Dedifferentiated amniotic fluid mesenchymal stem cell (primary cell): ENCODE results near the gene VWA1.
A peak's percentile ranks its signal among the peaks of the same experiment; 100 is the strongest.

Experiments
- DNase-seq: peaks from one replicate; pipeline ENCODE4 v3.0.0-alpha.2; 2016; ENCODE audit errors: extremely low spot score

The VWA1 gene, protein sequence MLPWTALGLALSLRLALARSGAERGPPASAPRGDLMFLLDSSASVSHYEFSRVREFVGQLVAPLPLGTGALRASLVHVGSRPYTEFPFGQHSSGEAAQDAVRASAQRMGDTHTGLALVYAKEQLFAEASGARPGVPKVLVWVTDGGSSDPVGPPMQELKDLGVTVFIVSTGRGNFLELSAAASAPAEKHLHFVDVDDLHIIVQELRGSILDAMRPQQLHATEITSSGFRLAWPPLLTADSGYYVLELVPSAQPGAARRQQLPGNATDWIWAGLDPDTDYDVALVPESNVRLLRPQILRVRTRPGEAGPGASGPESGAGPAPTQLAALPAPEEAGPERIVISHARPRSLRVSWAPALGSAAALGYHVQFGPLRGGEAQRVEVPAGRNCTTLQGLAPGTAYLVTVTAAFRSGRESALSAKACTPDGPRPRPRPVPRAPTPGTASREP

GRCh38 chr1:1435106-1435903 lies at the start of gene VWA1:
Gene VWA1 (plus strand): TSS chr1:1435690. CDS start chr1:1435749, 59 bp downstream.
- DNase-seq, result peak; percentile 15

- DNase-seq, result no peak
Measured at GRCh38 chr1:1385931-1386330, 49.6 kb upstream of the VWA1 start.

- no peak for DNase-seq
Measured at GRCh38 chr1:1387098-1388077, 48.1 kb upstream of the VWA1 start.

GRCh38 chr1:1388078-1388472 lies 47.4 kb upstream of the VWA1 start:
- no peak for DNase-seq

- DNase-seq, result no peak
Measured at GRCh38 chr1:1390675-1391074, 44.8 kb upstream of the VWA1 start.

DNA sequence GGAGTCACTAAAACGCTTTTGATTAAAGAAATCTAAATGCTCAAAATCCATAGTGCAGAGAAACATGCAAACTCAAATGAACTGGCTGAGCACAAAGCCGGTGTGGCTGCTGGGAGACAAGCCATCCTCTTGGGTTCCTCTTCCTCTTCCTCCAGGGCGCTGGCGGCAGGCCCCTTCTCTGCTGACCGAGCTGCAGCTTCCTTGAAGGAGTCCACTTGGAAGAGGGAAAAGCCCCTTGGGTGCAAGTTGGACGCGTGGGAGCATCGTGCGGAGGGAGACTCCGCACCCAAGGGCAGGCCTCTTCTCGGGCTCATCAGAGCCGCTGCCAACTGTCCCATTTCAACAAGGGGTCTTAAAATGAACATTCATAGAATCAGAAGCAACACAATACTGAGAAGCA lies 44.3 kb upstream of the VWA1 start:
- no peak for DNase-seq

DNA sequence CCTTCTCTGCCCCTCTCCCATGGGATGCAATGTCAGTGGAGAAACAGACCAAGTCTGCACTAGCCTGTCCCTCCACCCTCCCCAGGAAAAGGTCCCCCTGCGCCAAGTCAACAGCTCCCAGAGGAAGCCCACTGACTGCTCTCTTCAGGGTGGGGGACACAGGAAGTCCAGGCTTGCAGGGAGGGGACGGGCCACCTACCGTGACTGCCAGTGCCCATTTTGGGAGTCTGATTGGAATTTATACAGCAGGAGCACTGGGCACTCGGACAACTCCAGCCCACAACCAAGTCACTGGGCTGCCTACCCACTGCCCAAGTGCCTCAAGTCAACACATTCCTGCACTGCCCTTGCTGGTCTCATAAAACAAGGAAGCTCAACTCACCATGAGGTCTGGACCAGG lies 42.5 kb upstream of the VWA1 start:
- no peak for DNase-seq

DNA sequence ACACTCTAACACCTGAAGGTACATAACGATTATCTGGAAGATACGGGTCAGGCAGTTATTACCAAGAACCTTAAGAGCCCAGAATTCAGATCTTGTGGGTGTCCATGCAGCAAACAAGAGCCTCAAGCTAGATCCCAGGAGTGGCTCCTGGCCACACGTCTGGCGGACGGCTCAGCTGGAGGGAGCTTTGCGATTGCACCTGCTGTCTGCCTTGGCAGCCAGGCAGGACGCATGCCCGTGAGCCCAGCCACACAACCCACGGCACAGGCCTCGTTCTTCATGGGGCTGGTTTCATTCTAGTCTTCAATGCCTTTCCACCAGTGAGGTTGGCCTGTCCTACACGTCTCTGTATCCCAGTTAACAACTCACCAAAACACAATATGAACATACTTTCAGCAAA lies 42.1 kb upstream of the VWA1 start:
- DNase-seq, result no peak

DNA sequence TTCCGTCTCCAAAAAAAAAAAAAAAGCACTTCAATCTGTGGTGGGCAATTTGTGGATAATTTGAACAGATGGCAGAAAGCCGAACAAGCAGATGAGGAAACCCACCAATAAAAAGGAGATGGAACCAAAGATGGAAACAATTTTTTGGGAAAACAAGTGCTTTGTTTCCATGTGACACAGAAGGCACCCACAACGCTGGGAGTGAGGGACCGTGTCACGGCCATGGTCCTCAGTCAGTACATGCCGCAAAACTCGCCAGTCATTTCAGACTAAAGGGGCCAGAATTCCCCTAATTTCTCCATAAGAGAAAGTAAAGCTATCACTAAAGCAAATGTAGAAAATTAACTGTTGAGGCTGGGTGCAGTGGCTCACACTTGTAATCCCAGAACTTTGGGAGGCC lies 41.4 kb upstream of the VWA1 start:
- DNase-seq, result no peak

GRCh38 chr1:1395166-1395565 lies 40.3 kb upstream of the VWA1 start:
- DNase-seq, result no peak

DNA sequence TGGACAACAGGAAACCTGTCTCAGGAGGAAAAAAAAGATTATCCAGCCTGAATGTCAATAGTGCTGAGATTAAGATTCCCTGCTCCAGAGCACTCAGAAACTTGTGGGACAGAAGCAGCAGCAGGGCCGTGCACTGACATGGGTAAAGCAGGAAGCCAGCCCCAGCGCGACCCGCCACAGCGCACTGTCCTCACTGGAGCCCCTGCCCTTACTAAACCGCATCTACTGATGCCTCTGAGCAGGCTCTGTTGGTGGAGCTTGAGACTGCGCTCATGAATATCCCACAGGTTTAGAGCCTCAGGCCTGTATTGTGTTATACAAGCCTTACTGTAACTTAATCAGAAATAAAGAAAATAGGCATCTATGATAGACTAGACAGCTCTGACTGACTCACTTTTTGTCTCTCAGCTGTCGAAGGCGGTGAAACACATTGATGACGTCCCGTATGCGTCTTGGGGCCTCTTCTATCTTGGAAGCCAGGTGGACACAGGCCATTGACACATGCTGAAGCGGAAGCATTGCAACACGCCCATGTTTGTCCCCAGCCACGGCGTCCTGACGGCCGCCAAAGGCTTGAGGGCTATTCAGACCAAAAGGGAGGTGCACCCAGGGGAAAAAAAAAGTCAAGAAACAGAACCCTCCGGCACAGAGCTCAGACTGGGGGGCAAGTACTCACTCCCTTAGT lies 37.5 kb upstream of the VWA1 start:
- no peak for DNase-seq

DNA sequence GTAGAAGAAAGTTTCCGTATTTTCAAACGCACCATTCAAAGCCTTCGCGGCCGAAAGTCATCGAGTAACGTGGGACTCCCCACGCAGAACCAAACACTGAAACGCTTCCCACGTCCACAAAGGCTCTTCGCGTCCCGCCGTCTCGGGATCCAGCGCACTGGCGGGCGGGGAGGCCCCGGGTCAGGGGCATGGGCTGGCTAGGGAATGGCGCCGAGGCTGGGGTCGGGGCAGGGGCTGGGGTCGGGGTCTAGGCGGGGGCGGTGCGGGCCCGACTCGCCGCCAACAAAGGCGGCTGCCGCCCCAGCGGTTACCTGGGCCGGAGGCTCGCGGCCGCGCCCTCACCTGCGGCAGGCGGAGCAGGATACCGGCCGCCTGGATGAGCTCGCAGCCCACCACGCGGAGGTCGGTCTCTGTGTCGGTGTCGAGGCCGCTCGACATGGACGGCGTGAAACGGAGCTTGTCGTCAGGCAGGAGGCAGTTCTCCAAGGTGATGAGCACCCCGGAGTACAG lies 36.8 kb upstream of the VWA1 start:
- no peak for DNase-seq

- peak; percentile 97 for DNase-seq
Measured at GRCh38 chr1:1399187-1399871, 36.2 kb upstream of the VWA1 start, which contains the start of gene CCNL2. Gene CCNL2 (minus strand): TSS chr1:1399335. CDS start chr1:1399306, 29 bp downstream.

- no peak for DNase-seq
Measured at GRCh38 chr1:1399872-1400575, 35.5 kb upstream of the VWA1 start.

DNA sequence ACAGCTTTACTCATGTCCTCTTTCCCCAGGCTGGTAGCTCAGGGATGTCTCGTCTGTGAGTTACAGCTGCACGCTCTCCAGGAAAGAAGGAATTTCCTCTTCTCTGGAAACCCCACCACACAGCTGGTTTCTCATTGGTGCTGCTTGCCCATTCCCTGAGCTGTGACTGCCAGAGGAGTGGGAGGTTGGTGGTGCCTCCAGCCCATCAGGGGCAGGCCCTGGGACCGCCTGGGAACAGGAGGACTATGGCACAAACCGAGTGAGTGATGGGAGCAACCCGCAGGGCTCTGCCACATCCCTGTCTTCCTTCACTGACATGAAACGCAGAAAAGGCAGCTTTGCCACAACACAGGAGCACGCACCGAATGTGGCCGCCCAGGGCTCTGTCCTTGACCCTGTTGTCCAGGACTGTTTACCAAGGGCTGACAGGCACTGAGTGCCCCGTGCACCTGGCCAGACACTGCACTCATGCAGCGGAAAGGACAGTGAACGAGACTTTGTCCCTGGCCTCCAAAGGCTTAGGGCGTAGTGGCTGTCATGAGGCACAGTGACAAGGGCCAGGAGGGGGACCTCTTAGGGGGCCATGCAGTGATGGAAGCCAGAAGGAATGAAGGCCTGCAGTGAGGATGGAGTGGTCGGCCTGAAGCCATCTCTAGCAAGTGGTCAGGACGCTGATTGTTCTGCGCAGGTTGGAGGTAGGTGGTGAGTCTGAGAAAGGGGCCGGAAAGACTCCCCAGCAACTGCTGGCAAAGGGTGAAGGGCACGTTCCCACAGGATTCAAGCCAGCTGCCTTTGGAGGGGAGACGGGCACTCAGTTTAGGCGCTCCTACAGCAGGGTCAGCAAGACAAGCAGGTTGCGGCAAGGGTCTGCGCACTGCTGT lies 34.7 kb upstream of the VWA1 start:
- no peak for DNase-seq

GRCh38 chr1:1401457-1402010 lies 34.0 kb upstream of the VWA1 start:
- DNase-seq, result no peak

- DNase-seq, result peak; percentile 52
Measured at GRCh38 chr1:1402072-1402900, 33.2 kb upstream of the VWA1 start.
